GM18508 (cell line): ENCODE results near the gene DDX20.

Source experiments
- ATAC-seq: cut with Tn5 transposase; IDR thresholded peaks from one replicate; pipeline ENCODE4 v1.9.1; 2021; ENCODE audit warnings: moderate number of reproducible peaks; ENCODE audit not compliant: insufficient read depth, unreplicated experiment

DDX20 gene

GRCh38 chr1:111813440-111814304 lies 58.0 kb downstream of the DDX20 start:
- ATAC-seq = no peak

GRCh38 chr1:111814305-111814628 lies 58.6 kb downstream of the DDX20 start:
- ATAC-seq = no peak

DNA sequence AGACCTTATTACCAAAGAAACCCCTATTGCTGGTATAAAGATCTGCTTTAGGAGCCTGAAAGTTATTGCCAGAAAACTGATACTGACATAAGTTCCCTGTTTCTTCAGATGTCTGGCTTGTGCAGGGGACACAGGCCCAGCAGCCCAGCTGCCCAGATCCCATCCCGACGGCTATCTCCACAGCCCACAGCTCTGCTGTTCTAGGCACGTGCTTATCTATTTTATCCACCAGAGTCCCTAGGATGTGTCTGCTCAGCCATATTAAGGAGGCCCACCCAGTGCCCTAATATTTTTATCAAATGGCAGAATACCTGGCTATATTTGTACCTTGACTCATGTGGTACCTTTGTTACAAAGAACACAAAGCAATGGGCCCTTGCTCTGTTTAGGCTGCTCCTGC lies 58.9 kb downstream of the DDX20 start:
- ATAC-seq = no peak
